Body of pancreas (tissue), 4 donors: ENCODE data around the gene TMEM170A. TPM values are rescaled to one million over a fixed set of nuclear protein-coding genes. Genes with fewer than 3 reads are reported as not detected.

Experiments
- ATAC-seq: fragments of 150-250 bp; one replicate; pipeline ENCODE4 v1.9.1; 2016
- DNase-seq, 4 donors: peaks; one replicate each; pipeline ENCODE4 v3.0.0-alpha.2; 2019
- H3K27ac ChIP-seq, 4 donors: fragments of 200-600 bp; sonication (generic); 1 replicate in 3 of 4; 2 replicates in 1 of 4; pipeline versions ENCODE4 v1.5.1 to v1.6.1; 2016 to 2019; ENCODE audit warnings: mild to moderate bottlenecking in 1 of 4, mixed read lengths in 1 of 4, moderate library complexity in 1 of 4
- H3K27me3 ChIP-seq, 2 donors: fragments of 200-600 bp; sonication (generic); one replicate each; pipeline ENCODE4 v1.6.0; 2016; ENCODE audit warnings: mild to moderate bottlenecking in 1 of 2
- H3K36me3 ChIP-seq, 2 donors: fragments of 200-600 bp; sonication (generic); replicated peaks in 1 of 2; 2 replicates each; pipeline ENCODE4 v1.5.1; 2016; ENCODE audit warnings: low read depth in 2 of 2; ENCODE audit not compliant: insufficient read depth in 1 of 2
- H3K4me1 ChIP-seq: fragments of 200-600 bp; sonication (generic); one replicate; pipeline ENCODE4 v1.6.0; 2016
- H3K4me3 ChIP-seq, 2 donors: fragments of 200-600 bp; sonication (generic); 1 replicate in 1 of 2; 2 replicates in 1 of 2; pipeline ENCODE4 v1.5.1; 2016 to 2019
- H3K9me3 ChIP-seq, 3 donors: fragments of 200-600 bp; sonication (generic); 1 replicate in 2 of 3; 2 replicates in 1 of 3; pipeline ENCODE4 v1.5.1; 2016
- CTCF ChIP-seq, 7 experiments: fragments of 450-650 bp in 4 of 7; fragments of 200-600 bp in 3 of 7; sonication (generic) in 3 of 7; IDR thresholded peaks; one replicate each; pipeline ENCODE4 v1.5.1; 2016 to 2019; ENCODE audit warnings: antibody characterized with exemption in 7 of 7
- POLR2A ChIP-seq, 3 donors: fragments of 450-650 bp; IDR thresholded peaks; one replicate each; pipeline ENCODE4 v1.6.1; 2016; ENCODE audit warnings: antibody characterized with exemption in 3 of 3, mild to moderate bottlenecking in 2 of 3
- whole genome bisulfite sequencing, 2 donors: methylation state at CpG; one replicate each; pipeline ENCODE4 v1.1.5; 2017; 5-methylcytosine and 5-hydroxymethylcytosine counted together
- intact Hi-C: fragments of 100-400 bp; cut with DNase I; formaldehyde crosslinking; loops from one replicate; pipeline ENCODE4 v1.15.1; 2023
- total RNA-seq, 2 donors: library from RNA; depleted of rRNA; stranded (reverse); fragments of >200 nt; gene quantifications; one replicate each; pipeline ENCODE4 v1.1.0, GENCODE V29; 2016

Gene TMEM170A
- total RNA-seq: 10 to 100 TPM; 17.1 TPM

GRCh38 chr16:75464122-75464918 lies at the start of gene TMEM170A:
Gene TMEM170A (minus strand): TSS chr16:75464689. CDS start chr16:75464600, 89 bp downstream.
- intact Hi-C loops: no loop called here
- ATAC-seq (peak; percentile 99), DNase-seq (peak; percentile 99 to 100 (median 100))
- Histone ChIP-seq H3K27me3 (no peaks in the 10 kb centered on the region), H3K36me3 (no peaks in the 10 kb centered on the region), H3K27ac (peak within 1 kb of the TSS; percentile 91 to 99 (median 98)), H3K9me3 (no peaks in the 10 kb centered on the region), H3K4me3 (peak within 1 kb of the TSS; percentile 87 to 89), H3K4me1 (peaks cover 42% of the 10 kb centered on the region)
- WGBS, 2 donors: 1% methylated on average over 88 of the region's 89 CpGs; no CpG with 5 or more reads in 1 of the 2 donors
- TF ChIP-seq POLR2A (IDR thresholded peaks at IDR 0.05) (peak; percentile 93 to 98 (median 96)), CTCF (IDR thresholded peaks at IDR 0.05) (peak; percentile 100)

GRCh38 chr16:75506574-75506973 lies 42.1 kb upstream of the TMEM170A start:
- no peak for TF ChIP-seq POLR2A (IDR thresholded peaks at IDR 0.05)
- TF ChIP-seq CTCF (IDR thresholded peaks at IDR 0.05): no peak
- intact Hi-C loops: no loop called here
- 49 to 57% methylated on average over 7 of the region's 7 CpGs for WGBS, 2 donors
- ATAC-seq: peak; percentile 52
- no peaks in the 10 kb centered on the region for H3K9me3 ChIP-seq
- no peaks in the 10 kb centered on the region for H3K36me3 ChIP-seq
- no peaks in the 10 kb centered on the region for H3K27me3 ChIP-seq
- no peak overlapping the region for H3K4me3 ChIP-seq
- H3K27ac ChIP-seq: no peak overlapping the region
- peak in 1 of 4 donors; percentile 45 for DNase-seq
- no peaks in the 10 kb centered on the region for H3K4me1 ChIP-seq

- H3K4me1 ChIP-seq: no peaks in the 10 kb centered on the region
- DNase-seq (no peak), ATAC-seq (no peak)
- H3K9me3 ChIP-seq: no peaks in the 10 kb centered on the region
- H3K4me3 ChIP-seq: no peak overlapping the region
- no peaks in the 10 kb centered on the region for H3K27me3 ChIP-seq
- 80 to 82% methylated on average over 3 of the region's 3 CpGs for WGBS, 2 donors
- H3K27ac ChIP-seq: no peak overlapping the region
- intact Hi-C loops: no loop called here
- no peaks in the 10 kb centered on the region for H3K36me3 ChIP-seq
- TF ChIP-seq POLR2A (IDR thresholded peaks at IDR 0.05) (no peak), CTCF (IDR thresholded peaks at IDR 0.05) (no peak)
These were observed 41.6 kb upstream of the TMEM170A start for GRCh38 chr16:75506107-75506506.

- Histone ChIP-seq H3K9me3 (no peaks in the 10 kb centered on the region), H3K36me3 (no peaks in the 10 kb centered on the region), H3K4me3 (no peak overlapping the region), H3K27me3 (no peaks in the 10 kb centered on the region), H3K4me1 (peaks cover 3% of the 10 kb centered on the region), H3K27ac (no peak overlapping the region)
- ATAC-seq: no peak
- DNase-seq: no peak
- TF ChIP-seq POLR2A (IDR thresholded peaks at IDR 0.05): no peak
- TF ChIP-seq CTCF (IDR thresholded peaks at IDR 0.05): no peak
- intact Hi-C loops: no loop called here
- WGBS, 2 donors: 69 to 91% methylated on average over 1 of the region's 1 CpG
These were observed 39.3 kb upstream of the TMEM170A start for GRCh38 chr16:75503801-75504200.
